HUES64 (cell line): ENCODE measurements around the gene LRFN4.

Source experiments
- H3K27ac ChIP-seq: 2 replicates; pipeline ENCODE4 v1.7.0; 2013; ENCODE audit warnings: low read depth, low read length, inconsistent platforms
- H3K27me3 ChIP-seq: 2 replicates; pipeline ENCODE4 v1.6.1; 2013; ENCODE audit warnings: mild to moderate bottlenecking, low read length; ENCODE audit not compliant: insufficient read depth
- H3K36me3 ChIP-seq: 2 replicates; pipeline ENCODE4 v1.6.1; 2013; ENCODE audit warnings: mild to moderate bottlenecking, low read length; ENCODE audit not compliant: insufficient read depth
- H3K4me1 ChIP-seq: 2 replicates; pipeline ENCODE4 v1.6.1; 2013; ENCODE audit warnings: mild to moderate bottlenecking, low read length, moderate library complexity; ENCODE audit not compliant: insufficient read depth
- H3K4me3 ChIP-seq: 2 replicates; pipeline ENCODE4 v1.5.1; 2013; ENCODE audit warnings: mild to moderate bottlenecking, low read length, moderate library complexity
- H3K9ac ChIP-seq: 2 replicates; pipeline ENCODE4 v1.6.1; 2013; ENCODE audit warnings: mild to moderate bottlenecking, low read depth, low read length
- H3K9me3 ChIP-seq: 2 replicates; pipeline ENCODE4 v1.6.1; 2013; ENCODE audit warnings: low read depth, low read length; ENCODE audit not compliant: insufficient read depth
- WGBS: fragments of 150-250, 120-280 bp; methylation state at CpG from one replicate; pipeline ENCODE4 v1.1.7; 2013; ENCODE audit warnings: missing lambda C conversion rate; 5-methylcytosine and 5-hydroxymethylcytosine counted together

Gene LRFN4

GRCh38 chr11:66885950-66886440 is 29.1 kb downstream of the LRFN4 start:
- Histone ChIP-seq H3K27ac (no peak overlapping the region), H3K27me3 (no peaks in the 10 kb centered on the region), H3K9me3 (no peaks in the 10 kb centered on the region), H3K36me3 (no peaks in the 10 kb centered on the region), H3K4me1 (peaks cover 10% of the 10 kb centered on the region), H3K4me3 (no peak overlapping the region), H3K9ac (no peak overlapping the region)
- WGBS: 78% methylated on average over 11 of the region's 11 CpGs

GRCh38 chr11:66886671-66887221 is 29.9 kb downstream of the LRFN4 start:
- Histone ChIP-seq H3K4me1 (peaks cover 8% of the 10 kb centered on the region; the same call in 1 of the 2 replicates), H3K4me3 (no peak overlapping the region), H3K9ac (no peak overlapping the region), H3K27me3 (no peaks in the 10 kb centered on the region), H3K27ac (no peak overlapping the region), H3K36me3 (no peaks in the 10 kb centered on the region), H3K9me3 (no peaks in the 10 kb centered on the region)
- WGBS: 89% methylated on average over 15 of the region's 15 CpGs

GRCh38 chr11:66887526-66887925 is 30.7 kb downstream of the LRFN4 start:
- Histone ChIP-seq H3K27me3 (no peaks in the 10 kb centered on the region), H3K27ac (no peak overlapping the region), H3K36me3 (no peaks in the 10 kb centered on the region), H3K9me3 (no peaks in the 10 kb centered on the region), H3K4me3 (no peak overlapping the region), H3K4me1 (peaks cover 8% of the 10 kb centered on the region; the same call in 1 of the 2 replicates), H3K9ac (no peak overlapping the region)
- 96% methylated on average over 11 of the region's 11 CpGs for WGBS

GRCh38 chr11:66888282-66888681 is 31.4 kb downstream of the LRFN4 start:
- 93% methylated on average over 10 of the region's 10 CpGs for WGBS
- H3K27me3 ChIP-seq: no peaks in the 10 kb centered on the region
- no peaks in the 10 kb centered on the region for H3K36me3 ChIP-seq
- H3K9ac ChIP-seq: no peak overlapping the region
- H3K4me1 ChIP-seq: peaks cover 14% of the 10 kb centered on the region; the same call in 1 of the 2 replicates
- no peaks in the 10 kb centered on the region for H3K9me3 ChIP-seq
- no peak overlapping the region for H3K4me3 ChIP-seq
- H3K27ac ChIP-seq: no peak overlapping the region

GRCh38 chr11:66889960-66890359 is 33.1 kb downstream of the LRFN4 start:
- WGBS: 81% methylated on average over 8 of the region's 8 CpGs

GRCh38 chr11:66891851-66892660 is 35.2 kb downstream of the LRFN4 start:
- Histone ChIP-seq H3K9ac (no peak overlapping the region), H3K4me1 (peaks cover 22% of the 10 kb centered on the region), H3K9me3 (no peaks in the 10 kb centered on the region), H3K36me3 (no peaks in the 10 kb centered on the region), H3K27ac (no peak overlapping the region), H3K4me3 (no peak overlapping the region), H3K27me3 (no peaks in the 10 kb centered on the region)
- 85% methylated on average over 14 of the region's 14 CpGs for WGBS

More at GRCh38 chr11:66889960-66890359, 33.1 kb downstream of the LRFN4 start:
- Histone ChIP-seq H3K4me3 (no peak overlapping the region), H3K36me3 (no peaks in the 10 kb centered on the region), H3K27me3 (no peaks in the 10 kb centered on the region), H3K9me3 (no peaks in the 10 kb centered on the region), H3K9ac (no peak overlapping the region), H3K4me1 (peaks cover 24% of the 10 kb centered on the region), H3K27ac (no peak overlapping the region)

GRCh38 chr11:66892911-66893310 is 36.0 kb downstream of the LRFN4 start:
- Histone ChIP-seq H3K9me3 (no peaks in the 10 kb centered on the region), H3K27ac (no peak overlapping the region), H3K36me3 (no peaks in the 10 kb centered on the region), H3K27me3 (no peaks in the 10 kb centered on the region), H3K9ac (no peak overlapping the region), H3K4me3 (no peak overlapping the region), H3K4me1 (peaks cover 22% of the 10 kb centered on the region)
- WGBS: 59% methylated on average over 6 of the region's 6 CpGs

GRCh38 chr11:66894141-66894540 is 37.3 kb downstream of the LRFN4 start:
- Histone ChIP-seq H3K4me3 (no peak overlapping the region), H3K36me3 (no peaks in the 10 kb centered on the region), H3K9me3 (no peaks in the 10 kb centered on the region), H3K27ac (no peak overlapping the region), H3K27me3 (no peaks in the 10 kb centered on the region), H3K9ac (no peak overlapping the region), H3K4me1 (peaks cover 22% of the 10 kb centered on the region)
- whole genome bisulfite sequencing: 60% methylated on average over 2 of the region's 2 CpGs

- Histone ChIP-seq H3K27ac (no peak overlapping the region), H3K9me3 (no peaks in the 10 kb centered on the region), H3K27me3 (no peaks in the 10 kb centered on the region), H3K9ac (no peak overlapping the region), H3K4me1 (peaks cover 16% of the 10 kb centered on the region), H3K4me3 (no peak overlapping the region), H3K36me3 (no peaks in the 10 kb centered on the region)
- WGBS: 95% methylated on average over 7 of the region's 7 CpGs
Observed at GRCh38 chr11:66901964-66902390, 45.1 kb downstream of the LRFN4 start.

- Histone ChIP-seq H3K4me1 (peaks cover 16% of the 10 kb centered on the region), H3K27ac (no peak overlapping the region), H3K36me3 (no peaks in the 10 kb centered on the region), H3K9me3 (no peaks in the 10 kb centered on the region), H3K9ac (no peak overlapping the region), H3K27me3 (no peaks in the 10 kb centered on the region), H3K4me3 (no peak overlapping the region)
- WGBS: 72% methylated on average over 14 of the region's 15 CpGs
Observed at GRCh38 chr11:66902486-66903177, 45.8 kb downstream of the LRFN4 start.

- Histone ChIP-seq H3K27me3 (no peaks in the 10 kb centered on the region), H3K9ac (no peak overlapping the region), H3K36me3 (no peaks in the 10 kb centered on the region), H3K4me1 (peaks cover 16% of the 10 kb centered on the region), H3K4me3 (no peak overlapping the region), H3K27ac (no peak overlapping the region), H3K9me3 (no peaks in the 10 kb centered on the region)
- 94% methylated on average over 3 of the region's 3 CpGs for WGBS
Observed at GRCh38 chr11:66904055-66904454, 47.2 kb downstream of the LRFN4 start.
